Dedifferentiated amniotic fluid mesenchymal stem cell (primary cell): Measurements from ENCODE around the gene SKIL.
"Not testable (repeated sequence)": the region's sequence is repeated elsewhere in the genome, so short reads cannot be mapped to it uniquely, and the experiment has no call there.

ENCODE experiments used
- DNase-seq: peaks from one replicate; pipeline ENCODE4 v3.0.0-alpha.2; 2016; ENCODE audit errors: extremely low spot score

SKIL gene

GRCh38 chr3:170357176-170358041 is at the start of gene SKIL:
TSS of gene SKIL (plus strand) at chr3:170357715. CDS start at chr3:170360332, 2,617 bp downstream.
- peak; percentile 94 for DNase-seq

GRCh38 chr3:170309046-170309445 is 48.5 kb upstream of the SKIL start:
- DNase-seq: peak; percentile 57

GRCh38 chr3:170317954-170318353 is 39.6 kb upstream of the SKIL start:
- no peak for DNase-seq

GRCh38 chr3:170320461-170321121 is 36.9 kb upstream of the SKIL start:
- no peak for DNase-seq

- no peak for DNase-seq
Measured at GRCh38 chr3:170321321-170322034, 36.0 kb upstream of the SKIL start.

GRCh38 chr3:170322566-170323269 is 34.8 kb upstream of the SKIL start:
- DNase-seq: no peak

GRCh38 chr3:170323331-170323730 is 34.2 kb upstream of the SKIL start:
- DNase-seq: no peak

- DNase-seq: no peak
Measured at GRCh38 chr3:170324962-170325361, 32.6 kb upstream of the SKIL start.

- DNase-seq: no peak
Measured at GRCh38 chr3:170327040-170327808, 30.3 kb upstream of the SKIL start.

GRCh38 chr3:170327868-170328548 is 29.5 kb upstream of the SKIL start:
- not testable (repeated sequence) for DNase-seq

- no peak for DNase-seq
Measured at GRCh38 chr3:170330366-170330765, 27.1 kb upstream of the SKIL start.

GRCh38 chr3:170331143-170331542 is 26.4 kb upstream of the SKIL start:
- no peak for DNase-seq

GRCh38 chr3:170337420-170337819 is 20.1 kb upstream of the SKIL start:
- no peak for DNase-seq

GRCh38 chr3:170338690-170339340 is 18.7 kb upstream of the SKIL start:
- DNase-seq: no peak

GRCh38 chr3:170342273-170342672 is 15.2 kb upstream of the SKIL start:
- DNase-seq: not testable (repeated sequence)

GRCh38 chr3:170343859-170344258 is 13.7 kb upstream of the SKIL start:
- not testable (repeated sequence) for DNase-seq

- DNase-seq: no peak
Measured at GRCh38 chr3:170344971-170345370, 12.5 kb upstream of the SKIL start.

- DNase-seq: peak; percentile 72
Measured at GRCh38 chr3:170346481-170347392, 10.8 kb upstream of the SKIL start.
